Measurements from ENCODE around the gene RRAGD.

RRAGD gene

GRCh38 chr6:89375427-89376267 is 36.4 kb downstream of the RRAGD start:
- peak; percentile 41 for DNase-seq (ENCODE audit: low read depth)

- no peak for DNase-seq (ENCODE audit: low read depth)
Observed at GRCh38 chr6:89372506-89372901, 39.6 kb downstream of the RRAGD start.

- peak; percentile 53 for DNase-seq (ENCODE audit: low read depth)
Observed at GRCh38 chr6:89371849-89372505, 40.1 kb downstream of the RRAGD start.

GRCh38 chr6:89368999-89369398 is 43.1 kb downstream of the RRAGD start:
- peak; percentile 48 for DNase-seq (ENCODE audit: low read depth)

GRCh38 chr6:89368107-89368506 is 44.0 kb downstream of the RRAGD start:
- peak; percentile 53 for DNase-seq (ENCODE audit: low read depth)

- no peak for DNase-seq (ENCODE audit: low read depth)
Observed at GRCh38 chr6:89364586-89364985, 47.5 kb downstream of the RRAGD start.

GRCh38 chr6:89361171-89361570 is 50.9 kb downstream of the RRAGD start:
- peak; percentile 23 for DNase-seq (ENCODE audit: low read depth)

- peak; percentile 60 for DNase-seq (ENCODE audit: low read depth)
Observed at GRCh38 chr6:89360415-89360999, 51.6 kb downstream of the RRAGD start.

- DNase-seq (ENCODE audit: low read depth): peak; percentile 16
Observed at GRCh38 chr6:89359561-89359960, 52.5 kb downstream of the RRAGD start.

GRCh38 chr6:89357390-89357789 is 54.7 kb downstream of the RRAGD start:
- no peak for DNase-seq (ENCODE audit: low read depth)

GRCh38 chr6:89356642-89357170 is 55.4 kb downstream of the RRAGD start:
- DNase-seq (ENCODE audit: low read depth): no peak

- DNase-seq (ENCODE audit: low read depth): no peak
Observed at GRCh38 chr6:89355511-89356194, 56.4 kb downstream of the RRAGD start.

GRCh38 chr6:89353702-89354392 is 58.2 kb downstream of the RRAGD start:
- DNase-seq (ENCODE audit: low read depth): no peak

- DNase-seq (ENCODE audit: low read depth): no peak
Observed at GRCh38 chr6:89353118-89353556, 58.9 kb downstream of the RRAGD start.

GRCh38 chr6:89352278-89353117 is 59.6 kb downstream of the RRAGD start, which contains the start of gene UBE2J1:
Gene UBE2J1 (minus strand): TSS chr6:89352722. CDS start chr6:89352569, 153 bp downstream.
- peak; percentile 96 for DNase-seq (ENCODE audit: low read depth)

- peak; percentile 14 for DNase-seq (ENCODE audit: low read depth)
Observed at GRCh38 chr6:89351671-89352277, 60.3 kb downstream of the RRAGD start.

GRCh38 chr6:89350281-89350966 is 61.6 kb downstream of the RRAGD start:
- DNase-seq (ENCODE audit: low read depth): peak; percentile 67

GRCh38 chr6:89348372-89348771 is 63.7 kb downstream of the RRAGD start:
- DNase-seq (ENCODE audit: low read depth): peak; percentile 48

- DNase-seq (ENCODE audit: low read depth): peak; percentile 51
Observed at GRCh38 chr6:89347825-89348224, 64.2 kb downstream of the RRAGD start.
